A673 (cell line): ENCODE measurements around the gene AOPEP.

ENCODE experiments used
- EZH2 ChIP-seq: fragments of 200-600 bp; sonication (generic); IDR thresholded peaks from 2 replicates; pipeline ENCODE4 v1.6.1; 2017; ENCODE audit warnings: borderline replicate concordance, low read depth, mild to moderate bottlenecking, mixed read lengths, antibody characterized with exemption, low read length; ENCODE audit not compliant: poor library complexity, severe bottlenecking
- TF ChIP-seq, protein P1 (sequence below): fragments of 300-800, 200-600 bp; sonication (generic); conservative IDR thresholded peaks from 2 replicates; pipeline ENCODE4 v1.5.1; 2017; ENCODE audit warnings: low read depth, mild to moderate bottlenecking, antibody characterized with exemption, low read length, moderate library complexity, mixed read lengths

DNA sequence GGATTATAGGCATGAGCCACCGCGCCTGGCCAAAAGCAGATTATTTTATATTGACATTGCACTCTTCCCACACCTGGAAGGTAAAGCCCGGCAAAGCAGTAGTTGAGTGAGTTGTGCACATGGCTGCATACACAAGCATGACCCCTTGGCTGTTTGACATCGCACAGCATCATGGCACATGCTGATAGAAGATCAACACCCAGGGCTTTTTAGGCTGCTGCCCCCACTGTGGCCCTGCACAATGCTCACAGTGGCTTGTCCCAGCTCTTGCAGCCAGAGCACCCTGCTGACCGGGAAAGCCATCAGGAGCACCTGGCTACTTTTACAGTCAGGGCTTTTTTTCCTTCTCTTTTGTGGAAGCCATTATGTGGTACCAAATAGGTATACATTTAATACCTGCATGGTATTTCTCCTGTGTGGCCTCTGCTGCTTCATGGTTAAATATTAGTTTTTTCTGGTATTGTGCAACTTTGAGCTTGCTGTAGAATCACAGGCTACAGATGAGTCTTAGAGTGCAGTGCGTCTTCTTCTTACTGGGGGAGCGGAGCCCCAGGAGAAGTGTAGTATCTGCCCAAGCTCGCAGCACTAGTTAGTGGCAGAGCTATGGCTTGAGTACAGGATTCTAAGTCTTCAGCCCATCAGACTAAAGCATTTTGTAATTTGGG, 264.5 kb downstream of the AOPEP start:
- TF ChIP-seq, protein P1, sequence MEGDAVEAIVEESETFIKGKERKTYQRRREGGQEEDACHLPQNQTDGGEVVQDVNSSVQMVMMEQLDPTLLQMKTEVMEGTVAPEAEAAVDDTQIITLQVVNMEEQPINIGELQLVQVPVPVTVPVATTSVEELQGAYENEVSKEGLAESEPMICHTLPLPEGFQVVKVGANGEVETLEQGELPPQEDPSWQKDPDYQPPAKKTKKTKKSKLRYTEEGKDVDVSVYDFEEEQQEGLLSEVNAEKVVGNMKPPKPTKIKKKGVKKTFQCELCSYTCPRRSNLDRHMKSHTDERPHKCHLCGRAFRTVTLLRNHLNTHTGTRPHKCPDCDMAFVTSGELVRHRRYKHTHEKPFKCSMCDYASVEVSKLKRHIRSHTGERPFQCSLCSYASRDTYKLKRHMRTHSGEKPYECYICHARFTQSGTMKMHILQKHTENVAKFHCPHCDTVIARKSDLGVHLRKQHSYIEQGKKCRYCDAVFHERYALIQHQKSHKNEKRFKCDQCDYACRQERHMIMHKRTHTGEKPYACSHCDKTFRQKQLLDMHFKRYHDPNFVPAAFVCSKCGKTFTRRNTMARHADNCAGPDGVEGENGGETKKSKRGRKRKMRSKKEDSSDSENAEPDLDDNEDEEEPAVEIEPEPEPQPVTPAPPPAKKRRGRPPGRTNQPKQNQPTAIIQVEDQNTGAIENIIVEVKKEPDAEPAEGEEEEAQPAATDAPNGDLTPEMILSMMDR = no peak
- no peak for TF ChIP-seq EZH2
